ENCODE results near the gene GASK1A. TPM values are rescaled to one million over a fixed set of nuclear protein-coding genes. Genes with fewer than 3 reads are reported as not detected.

The GASK1A gene
- total and polyA plus RNA-seq, 2 experiments from 2014 or later: 2.6 to 11.1 TPM

- H4K20me1 ChIP-seq (replicated peaks; ENCODE audit: insufficient read depth): no peaks in the 10 kb centered on the region
- no peaks in the 10 kb centered on the region for H3K27me3 Mint-ChIP-seq (ENCODE audit: insufficient read depth, low read depth, poor library complexity)
- TF ChIP-seq EZH2 (IDR thresholded peaks at IDR 0.05; ENCODE audit: low read depth, unreplicated experiment): no peak
- TF ChIP-seq JUNB (IDR thresholded peaks at IDR 0.05; ENCODE audit: unreplicated experiment): no peak
- no peak for TF ChIP-seq STAT1 (IDR thresholded peaks at IDR 0.05; ENCODE audit: unreplicated experiment)
- TF ChIP-seq ZNF114 (CRISPR knock-in tag; IDR thresholded peaks at IDR 0.05): no peak
- TF ChIP-seq EZH2phosphoT487 (IDR thresholded peaks at IDR 0.05; ENCODE audit: unreplicated experiment): no peak
- TF ChIP-seq NANOG (IDR thresholded peaks at IDR 0.05; ENCODE audit: borderline replicate concordance): no peak
- TF ChIP-seq ZNF331 (CRISPR knock-in tag; IDR thresholded peaks at IDR 0.05; ENCODE audit: low read depth): no peak
- TF ChIP-seq POLR2AphosphoS5 (IDR thresholded peaks at IDR 0.05; ENCODE audit: low read depth): no peak
- no peak for TF ChIP-seq REST (IDR thresholded peaks at IDR 0.05; ENCODE audit: unreplicated experiment)
- no peak for TF ChIP-seq ETS1 (IDR thresholded peaks at IDR 0.05)
- TF ChIP-seq ZNF462 (CRISPR knock-in tag; IDR thresholded peaks at IDR 0.05): no peak
- TF ChIP-seq CTCF (conservative IDR thresholded peaks at IDR 0.05; ENCODE audit: low read depth in 2 of 2): no peak
- no peak for TF ChIP-seq CREB1 (CRISPR knock-in tag; IDR thresholded peaks at IDR 0.05; ENCODE audit: low read depth)
- no peaks in the 10 kb centered on the region for H3K36me3 Mint-ChIP-seq (ENCODE audit: low read depth)
- H3K27me3 ChIP-seq (ENCODE audit: insufficient read depth): no peaks in the 10 kb centered on the region
- H3K27ac ChIP-seq (ENCODE audit: low read depth): no peak overlapping the region
- DNase-seq (ENCODE audit: low spot score) (no peak), ATAC-seq (no peak)
- H2AFZ ChIP-seq: no peak overlapping the region
- no peak overlapping the region for H3K27ac Mint-ChIP-seq
- H3K4me1 Mint-ChIP-seq: peaks cover 16% of the 10 kb centered on the region
- H3K36me3 ChIP-seq (ENCODE audit: insufficient read depth): no peaks in the 10 kb centered on the region
- H3K4me1 ChIP-seq (ENCODE audit: insufficient read depth): no peaks in the 10 kb centered on the region
- no peaks in the 10 kb centered on the region for H3K79me2 ChIP-seq (replicated peaks; ENCODE audit: insufficient read depth)
- H3K4me3 ChIP-seq: no peak overlapping the region
- no peak overlapping the region for H3K4me3 Mint-ChIP-seq
- no peaks in the 10 kb centered on the region for H3F3A ChIP-seq (replicated peaks; ENCODE audit: low read depth)
- H3K9me3 Mint-ChIP-seq: peaks cover 9% of the 10 kb centered on the region
- H3K4me2 ChIP-seq: no peak overlapping the region
- H3K9me2 ChIP-seq (ENCODE audit: insufficient read depth): 0 out of 2 replicates have a peak, but pooled peaks cover 2% of the 10 kb centered on the region
Observed at GRCh38 chr3:43019826-43020225, 40.7 kb downstream of the GASK1A start.

Measured in GM23338 (cell line).